GM21529 (cell line): ENCODE data around the gene GXYLT1.
"Not testable (repeated sequence)": the region's sequence is repeated elsewhere in the genome, so short reads cannot be mapped to it uniquely, and the experiment has no call there.

Source experiments
- ATAC-seq: cut with Tn5 transposase; IDR thresholded peaks from one replicate; pipeline ENCODE4 v1.9.1; 2021; ENCODE audit not compliant: unreplicated experiment

Gene GXYLT1

DNA sequence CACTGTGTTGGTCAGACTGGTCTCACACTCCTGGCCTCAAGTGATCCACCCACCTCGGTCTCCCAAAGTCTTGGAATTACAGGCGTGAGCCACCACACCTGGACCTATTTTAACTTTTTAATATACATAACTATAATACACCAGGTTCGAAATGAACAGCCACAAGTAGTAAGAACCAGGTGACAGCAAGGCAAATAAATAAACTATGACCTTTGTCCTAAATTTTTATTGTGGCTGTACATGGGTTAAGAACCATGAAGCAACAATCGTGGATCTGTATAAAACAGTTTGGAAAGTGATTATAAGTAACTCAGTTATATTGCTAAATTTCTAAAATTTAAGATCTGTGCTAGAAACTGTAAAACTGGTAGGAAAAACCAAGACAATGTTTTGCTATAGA is 41.5 kb downstream of the GXYLT1 start:
- no peak for ATAC-seq

- ATAC-seq = no peak
These were observed 42.0 kb downstream of the GXYLT1 start for GRCh38 chr12:42102720-42103119.

- no peak for ATAC-seq
These were observed 45.2 kb downstream of the GXYLT1 start for GRCh38 chr12:42099433-42099832.

GRCh38 chr12:42097971-42098370 is 46.7 kb downstream of the GXYLT1 start:
- ATAC-seq = peak; percentile 96

- no peak for ATAC-seq
These were observed 50.4 kb downstream of the GXYLT1 start for GRCh38 chr12:42094277-42094676.

GRCh38 chr12:42091769-42092168 is 52.9 kb downstream of the GXYLT1 start:
- ATAC-seq = no peak

DNA sequence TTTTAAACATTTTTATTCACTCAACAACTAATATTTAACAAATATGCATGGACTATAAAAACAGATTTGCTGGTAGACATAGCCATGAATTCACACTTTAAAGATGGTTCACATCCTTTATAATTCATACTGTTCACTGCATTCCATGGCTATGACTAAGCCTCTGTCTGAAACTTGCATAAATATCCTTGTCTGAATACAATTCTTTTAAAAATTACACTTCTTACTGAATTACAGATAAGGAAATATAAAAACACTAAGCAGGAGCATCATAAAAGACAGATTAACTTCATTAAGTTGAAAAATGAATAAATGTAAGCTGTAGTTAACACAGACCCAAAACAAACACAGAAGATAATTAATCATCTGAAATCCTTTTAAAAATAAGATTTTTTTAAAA is 53.8 kb downstream of the GXYLT1 start:
- ATAC-seq = no peak

DNA sequence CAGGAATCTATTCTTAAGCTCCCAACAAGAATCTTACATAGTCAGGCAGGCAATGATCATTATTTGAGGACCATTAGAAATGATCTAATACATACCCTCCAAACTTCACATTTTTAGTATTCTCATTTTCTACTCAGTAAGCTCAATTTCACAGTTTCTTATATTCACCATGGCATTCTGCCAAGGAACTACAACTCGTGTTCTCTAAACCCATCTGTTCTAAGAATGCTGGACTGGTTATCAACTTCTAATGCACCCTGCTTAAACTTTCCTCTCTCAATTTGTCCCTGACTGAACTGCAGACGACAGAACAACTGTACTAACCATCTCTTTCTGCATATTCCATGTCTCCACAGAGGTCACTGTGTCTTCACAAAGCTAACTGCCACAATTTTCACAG is 58.6 kb downstream of the GXYLT1 start:
- no peak for ATAC-seq

- ATAC-seq = no peak
These were observed 59.1 kb downstream of the GXYLT1 start for GRCh38 chr12:42085594-42085993.

GRCh38 chr12:42084522-42084921 is 60.2 kb downstream of the GXYLT1 start:
- no peak for ATAC-seq

- no peak for ATAC-seq
These were observed 67.7 kb downstream of the GXYLT1 start for GRCh38 chr12:42076976-42077375.

GRCh38 chr12:42070036-42070435 is 74.6 kb downstream of the GXYLT1 start:
- ATAC-seq = no peak

DNA sequence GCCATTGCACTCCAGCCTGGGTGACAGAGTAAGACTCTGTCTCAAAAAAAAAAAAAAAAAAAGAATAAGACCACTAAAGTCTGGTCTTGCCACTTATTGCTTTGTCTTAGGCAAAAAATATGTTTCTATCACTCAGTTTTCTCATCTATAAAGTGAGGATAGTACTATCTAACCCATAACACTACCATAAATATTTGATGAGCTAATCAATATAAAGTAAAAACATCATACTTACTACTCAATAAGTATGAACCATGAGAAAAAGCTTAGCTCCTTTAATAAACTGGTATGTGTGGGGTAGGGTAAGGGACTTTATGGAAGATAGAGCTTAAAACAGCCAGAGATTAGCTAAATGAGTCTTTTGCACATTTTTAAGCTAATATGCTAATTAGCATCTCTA is 85.5 kb downstream of the GXYLT1 start:
- no peak for ATAC-seq

- ATAC-seq = peak; percentile 96
These were observed 88.5 kb downstream of the GXYLT1 start for GRCh38 chr12:42056130-42056529.

DNA sequence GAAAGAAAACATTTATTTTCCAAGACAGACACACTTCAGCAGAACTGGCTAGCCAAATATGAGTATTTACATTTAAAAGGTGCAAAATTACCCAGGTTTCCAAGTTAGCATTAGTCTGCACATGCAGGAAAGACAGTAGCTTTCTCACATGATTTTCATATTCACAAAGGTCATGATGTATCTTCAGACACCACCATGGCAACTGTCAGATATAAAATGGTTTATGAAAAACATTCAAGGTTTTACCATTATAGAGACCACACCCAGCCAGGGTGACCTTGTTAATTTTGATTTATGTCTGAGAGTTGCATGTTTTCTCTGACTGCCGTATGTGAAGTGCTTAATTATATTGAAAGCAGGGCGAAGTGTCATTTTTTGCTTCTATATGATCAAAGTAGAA is 91.2 kb downstream of the GXYLT1 start:
- ATAC-seq = no peak

- ATAC-seq = not testable (repeated sequence)
These were observed 95.7 kb downstream of the GXYLT1 start for GRCh38 chr12:42048980-42049379.

- no peak for ATAC-seq
These were observed 105.1 kb downstream of the GXYLT1 start for GRCh38 chr12:42039577-42039976.

GRCh38 chr12:42039176-42039575 is 105.5 kb downstream of the GXYLT1 start:
- no peak for ATAC-seq

GRCh38 chr12:42031847-42032564 is 112.7 kb downstream of the GXYLT1 start:
- no peak for ATAC-seq
